Activated T-helper 1 cell treated with Interleukin-2 at 50 U/mL for 16 hours (primary cell): Measurements from ENCODE around the gene TMPRSS11D.

Experiments used
- DNase-seq: peaks from one replicate; pipeline ENCODE4 v3.0.0-alpha.2; 2020; ENCODE audit warnings: low read depth

Gene TMPRSS11D

DNA sequence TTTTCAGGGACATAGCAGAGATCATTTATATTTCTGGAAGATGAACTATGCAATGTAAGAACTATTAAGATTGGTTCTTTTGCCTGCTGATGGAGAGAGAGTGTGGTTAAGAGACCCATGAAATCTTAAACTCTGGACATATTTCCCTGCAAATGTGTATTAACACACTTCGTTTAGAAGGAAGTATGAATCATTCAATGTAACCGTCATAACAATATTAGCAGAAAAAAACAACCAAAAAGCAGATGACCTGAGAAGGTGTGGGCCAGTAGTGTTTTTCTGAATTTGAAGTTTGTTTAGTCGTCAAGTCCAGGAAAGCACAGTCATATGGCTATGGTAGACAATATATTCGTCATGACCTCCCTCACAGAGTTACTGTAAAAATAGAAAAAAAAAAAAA is 2.5 kb upstream of the TMPRSS11D start:
- DNase-seq = no peak

GRCh38 chr4:67885762-67886161 is 2.0 kb upstream of the TMPRSS11D start:
- DNase-seq = no peak

DNA sequence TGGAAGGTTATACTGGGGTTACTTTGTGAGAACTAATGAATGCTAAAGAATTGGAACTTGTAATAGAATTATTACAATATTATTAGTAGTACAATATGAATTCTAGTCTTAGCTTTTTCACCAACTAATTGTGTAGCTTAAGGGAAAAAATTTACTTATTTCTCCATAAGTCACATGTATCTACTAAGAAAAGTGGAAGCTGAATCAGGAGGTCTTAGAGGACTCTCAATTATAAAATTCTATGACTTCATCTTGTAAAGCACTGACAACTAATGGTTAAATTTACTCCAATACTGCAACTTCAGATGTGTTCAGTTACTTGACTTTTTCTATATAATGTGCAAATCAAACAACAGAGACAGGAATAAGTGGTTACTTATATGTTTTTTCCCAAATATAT is 899 bp upstream of the TMPRSS11D start:
- DNase-seq = no peak

- no peak for DNase-seq
Measured at GRCh38 chr4:67883458-67883857, 344 bp downstream of the TMPRSS11D start.

DNA sequence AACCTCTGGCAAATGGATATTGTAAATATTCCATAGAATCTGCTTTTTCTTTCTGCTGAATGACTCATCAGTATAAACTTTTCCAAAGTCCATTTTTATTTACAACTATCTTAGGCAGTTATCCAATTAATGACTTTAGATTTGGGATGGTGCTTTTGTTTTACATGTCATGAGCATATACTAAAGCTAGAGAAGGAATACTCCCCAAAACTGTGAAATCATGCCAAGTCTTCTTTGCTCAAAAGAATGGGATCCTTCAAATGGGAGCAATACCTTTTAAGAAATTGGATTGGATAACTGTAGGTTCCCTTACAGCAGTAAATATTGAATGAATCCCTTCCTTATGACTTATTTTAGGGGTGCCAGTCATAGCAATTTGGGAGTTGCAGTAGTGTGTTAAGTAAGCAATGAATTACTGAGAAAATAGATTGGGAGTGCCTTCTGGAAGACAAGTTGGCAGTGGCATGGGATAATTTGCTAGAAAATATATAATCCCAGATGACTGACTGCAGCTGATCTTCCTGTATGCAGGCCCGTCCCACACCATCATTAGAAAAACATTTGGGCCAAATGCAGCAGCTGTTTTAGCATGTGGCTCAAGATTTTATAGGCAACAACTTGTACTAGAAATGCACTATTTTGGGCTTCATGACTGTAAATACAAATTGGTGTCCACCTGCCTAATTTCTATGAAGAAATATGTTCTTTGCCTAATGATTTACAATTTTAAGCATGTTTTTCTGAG is 2.8 kb downstream of the TMPRSS11D start:
- no peak for DNase-seq

- no peak for DNase-seq
Measured at GRCh38 chr4:67879486-67879885, 4.3 kb downstream of the TMPRSS11D start.

DNA sequence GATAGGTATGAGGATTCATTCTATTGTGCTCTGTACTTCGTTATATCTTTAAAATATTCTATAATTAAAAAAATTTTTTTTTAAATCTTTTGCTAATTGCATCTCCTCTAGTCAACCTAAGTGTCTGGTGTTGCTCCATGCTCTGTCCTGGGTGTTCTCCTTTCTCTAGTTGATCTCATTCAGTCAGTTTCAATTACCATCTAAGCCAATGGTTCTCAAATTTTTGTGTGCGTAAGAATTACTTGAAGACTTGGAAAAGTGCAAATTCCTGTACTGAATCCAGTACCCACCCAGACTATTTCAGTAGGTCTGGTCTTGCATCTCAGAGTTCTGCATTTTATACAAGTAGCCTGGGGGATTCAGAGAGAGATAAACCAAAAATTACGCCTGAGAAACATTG is 6.7 kb downstream of the TMPRSS11D start:
- DNase-seq = no peak

DNA sequence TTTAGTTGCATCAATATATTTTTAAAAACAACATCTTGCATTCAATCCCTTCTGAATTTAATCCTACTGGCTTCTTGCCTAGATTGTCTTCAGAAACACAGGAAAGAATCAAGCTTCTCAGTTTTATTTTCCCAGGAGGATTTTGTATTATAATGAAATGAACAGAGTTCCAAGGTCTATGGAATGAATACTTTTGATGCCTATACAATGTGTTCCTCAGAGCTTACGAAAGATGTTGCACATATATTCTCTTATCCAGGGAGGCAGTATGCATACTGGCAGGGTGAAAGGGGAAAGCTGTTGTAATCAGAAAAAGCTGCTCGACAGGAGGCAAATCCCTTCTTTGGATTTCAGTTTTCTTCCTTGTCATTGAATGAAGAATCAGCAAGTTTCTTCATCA is 8.8 kb downstream of the TMPRSS11D start:
- no peak for DNase-seq

GRCh38 chr4:67873116-67873515 is 10.7 kb downstream of the TMPRSS11D start:
- no peak for DNase-seq

- DNase-seq = no peak
Measured at GRCh38 chr4:67871867-67872266, 11.9 kb downstream of the TMPRSS11D start.

GRCh38 chr4:67869580-67870190 is 14.1 kb downstream of the TMPRSS11D start:
- no peak for DNase-seq

GRCh38 chr4:67861513-67861912 is 22.3 kb downstream of the TMPRSS11D start:
- no peak for DNase-seq

- DNase-seq = no peak
Measured at GRCh38 chr4:67853336-67853735, 30.5 kb downstream of the TMPRSS11D start.

GRCh38 chr4:67820903-67821302 is 62.9 kb downstream of the TMPRSS11D start:
- no peak for DNase-seq

GRCh38 chr4:67810011-67810410 is 73.8 kb downstream of the TMPRSS11D start:
- DNase-seq = no peak

- DNase-seq = no peak
Measured at GRCh38 chr4:67809502-67809901, 74.3 kb downstream of the TMPRSS11D start.

DNA sequence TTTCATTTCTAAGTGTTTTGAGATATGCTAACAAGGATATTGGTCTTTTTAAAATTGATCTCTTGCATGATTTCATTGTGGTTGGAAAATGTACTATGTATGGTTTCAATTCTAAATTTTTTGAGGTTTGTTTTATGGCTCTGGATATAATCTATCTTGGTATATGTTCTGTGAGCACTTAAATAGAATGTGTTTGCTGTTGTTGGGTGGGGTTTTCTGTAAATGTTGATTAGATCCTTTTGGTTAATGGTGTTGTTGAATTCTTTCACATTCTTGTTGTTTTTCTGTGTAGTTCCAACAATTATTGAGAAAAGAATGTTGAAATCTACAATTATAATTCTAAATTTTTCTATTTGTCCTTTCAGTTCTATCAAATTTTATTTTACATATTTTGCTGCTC is 87.0 kb downstream of the TMPRSS11D start:
- DNase-seq = no peak

DNA sequence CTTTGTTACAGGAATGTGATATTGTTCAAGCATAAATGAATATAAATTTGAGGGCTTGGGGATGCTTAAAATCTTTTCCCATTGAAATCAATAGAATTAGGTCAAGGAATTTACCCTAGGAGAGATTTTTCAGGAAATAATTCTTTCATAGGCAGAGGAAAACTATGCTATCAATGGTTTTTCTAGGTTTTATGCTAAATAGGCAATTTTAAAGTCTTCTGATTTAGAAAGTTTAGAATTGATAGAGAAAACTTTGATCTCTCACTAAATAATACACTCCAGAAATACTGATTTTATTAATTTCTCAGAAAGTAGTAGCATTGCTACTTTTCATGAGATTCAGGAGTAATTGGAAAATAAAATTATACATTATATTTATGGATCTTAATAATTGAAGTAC is 93.1 kb downstream of the TMPRSS11D start:
- DNase-seq = no peak

- DNase-seq = no peak
Measured at GRCh38 chr4:67787311-67787710, 96.5 kb downstream of the TMPRSS11D start.

GRCh38 chr4:67785528-67785927 is 98.3 kb downstream of the TMPRSS11D start:
- no peak for DNase-seq

- DNase-seq = no peak
Measured at GRCh38 chr4:67779631-67780030, 104.2 kb downstream of the TMPRSS11D start.

- no peak for DNase-seq
Measured at GRCh38 chr4:67776746-67777145, 107.1 kb downstream of the TMPRSS11D start.
